NCI-H2107 treated with DMSO at 0.1 percent for 48 hours (cell line): Measurements from ENCODE around the gene CLNK.

Experiments used
- DNase-seq: peaks from one replicate; lab custom pipeline; 2025; ENCODE audit not compliant: unreplicated experiment; lab: John Stamatoyannopoulos, UW

CLNK gene, protein sequence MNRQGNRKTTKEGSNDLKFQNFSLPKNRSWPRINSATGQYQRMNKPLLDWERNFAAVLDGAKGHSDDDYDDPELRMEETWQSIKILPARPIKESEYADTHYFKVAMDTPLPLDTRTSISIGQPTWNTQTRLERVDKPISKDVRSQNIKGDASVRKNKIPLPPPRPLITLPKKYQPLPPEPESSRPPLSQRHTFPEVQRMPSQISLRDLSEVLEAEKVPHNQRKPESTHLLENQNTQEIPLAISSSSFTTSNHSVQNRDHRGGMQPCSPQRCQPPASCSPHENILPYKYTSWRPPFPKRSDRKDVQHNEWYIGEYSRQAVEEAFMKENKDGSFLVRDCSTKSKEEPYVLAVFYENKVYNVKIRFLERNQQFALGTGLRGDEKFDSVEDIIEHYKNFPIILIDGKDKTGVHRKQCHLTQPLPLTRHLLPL

GRCh38 chr4:10684631-10685030 lies at the start of gene CLNK:
CLNK (minus strand) TSS chr4:10684768; CDS start chr4:10667869, 16,899 bp downstream.
- no peak for DNase-seq

GRCh38 chr4:10733481-10734062 lies 49.0 kb upstream of the CLNK start:
- no peak for DNase-seq

DNA sequence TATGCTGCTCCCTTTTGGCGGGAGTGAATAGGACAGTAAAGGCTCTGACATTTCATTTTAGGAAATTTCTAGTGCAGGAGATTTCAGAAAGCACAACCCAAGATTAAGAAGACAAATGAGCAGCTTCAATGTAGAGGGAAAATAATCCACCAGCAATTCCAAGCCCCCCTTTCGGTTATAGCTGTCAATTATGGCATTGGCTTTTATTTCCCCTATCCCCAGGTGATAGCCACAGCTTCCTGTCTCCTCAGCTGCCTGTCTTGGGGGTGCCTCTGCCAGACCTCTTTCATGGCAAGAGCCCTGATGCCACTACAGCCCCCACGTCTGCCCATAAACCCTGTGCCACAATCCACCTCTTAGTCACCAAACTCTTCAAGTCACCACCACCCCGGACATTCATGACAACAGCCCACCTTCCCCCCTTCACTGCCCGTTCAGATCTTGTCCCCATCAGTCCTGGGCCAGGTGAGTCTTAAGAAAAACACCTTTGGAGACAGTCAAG lies 48.4 kb upstream of the CLNK start:
- no peak for DNase-seq

- no peak for DNase-seq
Observed at GRCh38 chr4:10732235-10732913, 47.8 kb upstream of the CLNK start.

DNA sequence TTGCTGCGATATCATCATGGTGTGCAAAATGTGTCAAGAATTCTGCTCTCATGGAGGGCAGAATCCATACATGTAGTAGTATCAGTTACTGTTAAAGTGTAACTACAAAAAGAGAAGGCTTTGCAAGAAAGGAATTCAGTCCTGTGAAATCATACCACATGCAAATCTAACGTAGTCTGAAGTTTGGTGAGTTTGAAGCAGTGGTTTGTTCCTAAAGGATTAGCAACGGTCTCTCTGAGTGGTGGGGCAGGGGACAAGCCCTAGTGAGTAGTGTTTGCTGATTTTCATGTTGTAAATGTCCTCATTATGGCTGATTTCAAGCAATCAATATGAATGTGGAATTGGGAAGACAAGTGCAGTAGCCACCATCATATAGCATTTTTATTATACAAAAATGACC lies 47.1 kb upstream of the CLNK start:
- DNase-seq = no peak

- no peak for DNase-seq
Observed at GRCh38 chr4:10731162-10731561, 46.6 kb upstream of the CLNK start.

DNA sequence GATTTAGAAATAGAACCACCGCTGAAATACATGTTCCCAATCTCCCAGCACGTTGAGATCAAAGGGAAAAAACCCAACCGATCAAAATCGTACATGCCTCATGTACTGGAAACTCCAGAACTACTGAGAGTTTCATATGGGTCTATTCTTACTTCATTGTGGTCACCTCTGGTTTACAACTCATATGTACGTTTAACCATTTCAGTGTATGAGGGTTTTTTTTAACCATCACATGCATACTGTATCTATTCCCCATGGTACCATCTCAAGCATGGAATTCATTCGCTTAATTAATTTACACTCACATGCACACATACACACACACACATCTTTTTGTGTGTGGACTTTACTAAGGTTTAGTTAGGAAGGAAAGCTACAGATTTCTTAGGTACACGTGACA lies 46.0 kb upstream of the CLNK start:
- no peak for DNase-seq

DNA sequence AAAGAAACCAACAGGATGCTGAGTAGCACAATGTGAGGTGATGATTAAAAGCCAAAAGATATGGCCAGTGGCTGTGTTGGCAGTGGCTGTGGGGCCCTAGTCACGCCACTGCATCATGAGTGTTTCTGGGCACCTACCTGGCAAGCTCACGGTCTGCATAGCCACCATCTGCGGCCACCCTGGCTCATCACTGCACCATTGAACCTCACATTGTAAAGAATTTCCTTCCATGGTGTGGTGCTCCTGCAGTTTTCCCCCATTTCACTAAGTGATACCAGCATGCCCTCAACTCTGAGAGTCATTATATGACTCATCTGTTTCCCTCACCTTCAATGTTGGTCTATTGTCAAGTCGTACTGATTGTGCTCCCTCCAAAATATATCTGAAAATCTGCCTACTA lies 45.5 kb upstream of the CLNK start:
- no peak for DNase-seq

- DNase-seq = no peak
Observed at GRCh38 chr4:10729366-10729765, 44.8 kb upstream of the CLNK start.

DNA sequence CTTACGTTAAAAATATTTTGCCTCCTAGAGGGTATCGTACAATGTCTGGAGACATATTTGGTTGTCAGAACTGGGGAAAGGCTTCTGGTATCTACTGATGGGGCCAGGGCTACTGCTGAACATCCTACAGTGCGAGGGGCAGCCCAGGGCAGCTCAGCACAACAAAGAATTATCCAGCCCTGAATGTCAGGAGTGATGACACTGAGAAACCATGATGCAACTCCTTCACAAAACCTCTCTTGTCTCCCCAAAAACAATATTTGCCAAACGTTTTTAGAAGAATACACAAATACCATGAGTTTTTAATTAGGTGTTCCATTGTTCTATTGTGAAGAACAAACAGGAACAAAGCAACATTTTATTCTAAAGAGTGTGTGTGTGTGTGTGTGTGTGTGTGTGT lies 43.4 kb upstream of the CLNK start:
- DNase-seq = no peak

GRCh38 chr4:10727140-10727880 lies 42.7 kb upstream of the CLNK start:
- DNase-seq = no peak

DNA sequence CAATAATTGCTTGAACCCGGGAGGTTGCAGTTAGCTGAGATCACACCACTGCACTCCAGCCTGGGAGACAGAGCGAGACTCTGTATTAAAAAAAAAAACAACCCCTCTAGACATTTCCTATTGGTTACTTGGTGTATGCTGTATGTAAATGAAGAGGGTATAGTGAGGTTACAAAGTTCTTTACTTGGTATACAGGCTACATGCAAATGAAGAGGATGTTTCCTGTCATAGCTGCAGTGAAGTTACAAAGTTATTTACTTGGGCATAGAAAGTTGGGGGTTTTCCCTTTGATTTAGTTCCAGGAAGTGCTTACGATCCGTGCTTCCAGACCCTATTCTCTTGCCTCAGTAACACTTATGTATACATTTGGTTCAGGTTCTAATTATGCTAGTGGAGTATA lies 38.4 kb upstream of the CLNK start:
- no peak for DNase-seq

DNA sequence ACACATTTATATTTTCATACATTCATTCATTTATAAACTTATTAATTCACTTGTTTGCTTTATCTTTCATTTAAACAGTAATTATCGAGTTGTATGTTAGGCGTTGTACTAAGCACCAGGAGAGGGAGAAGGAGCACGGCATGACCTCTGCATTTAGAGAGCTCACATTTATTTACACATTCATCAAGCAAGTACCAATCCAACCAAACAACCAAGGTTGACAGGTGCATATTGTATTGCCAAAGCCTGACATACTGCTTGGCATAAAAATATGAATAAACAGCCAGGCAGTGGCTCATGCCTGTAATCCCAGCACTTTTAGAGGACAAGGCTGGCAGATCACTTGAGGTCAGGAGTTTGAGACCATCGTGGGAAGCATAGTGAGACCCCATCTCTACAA lies 37.0 kb upstream of the CLNK start:
- peak; percentile 48 for DNase-seq

DNA sequence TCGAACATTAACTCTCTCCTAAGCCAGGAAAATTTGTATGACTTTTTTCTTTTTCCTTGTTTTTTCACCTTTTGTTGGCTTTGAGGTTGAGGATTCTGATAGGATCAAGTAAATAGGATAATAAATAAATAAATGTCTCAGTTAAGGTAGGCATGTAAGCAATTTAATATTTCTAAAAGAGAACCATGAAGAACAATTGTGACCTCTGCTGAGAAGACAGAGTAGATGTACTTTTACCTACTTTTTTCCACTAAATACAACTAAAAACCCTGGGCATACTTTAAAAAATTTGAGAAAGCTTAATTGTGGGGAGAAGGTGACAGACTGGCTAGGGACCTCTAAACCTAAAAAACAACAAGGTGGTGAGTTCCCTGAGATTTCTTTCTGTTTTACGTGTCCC lies 31.6 kb upstream of the CLNK start:
- DNase-seq = no peak

DNA sequence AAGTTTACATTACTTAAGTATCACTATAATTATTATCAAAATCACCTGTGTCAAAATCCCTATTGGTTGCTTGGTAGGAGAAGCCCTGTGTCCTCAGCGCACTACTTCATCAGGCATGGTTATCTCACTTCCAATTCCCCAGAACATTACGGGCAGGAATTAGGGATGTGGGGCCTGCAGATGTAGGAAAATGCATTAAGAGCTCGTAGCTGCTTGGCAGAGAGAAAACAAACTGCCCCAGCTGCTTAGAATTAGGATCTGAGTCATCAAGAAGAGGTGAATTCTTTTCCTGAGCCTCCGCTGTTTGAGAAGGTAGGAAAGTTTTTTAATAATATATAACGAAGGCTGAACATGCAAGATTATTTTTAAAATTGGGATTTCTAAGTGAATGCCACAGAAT lies 31.1 kb upstream of the CLNK start:
- DNase-seq = no peak

GRCh38 chr4:10715135-10715534 lies 30.6 kb upstream of the CLNK start:
- no peak for DNase-seq

DNA sequence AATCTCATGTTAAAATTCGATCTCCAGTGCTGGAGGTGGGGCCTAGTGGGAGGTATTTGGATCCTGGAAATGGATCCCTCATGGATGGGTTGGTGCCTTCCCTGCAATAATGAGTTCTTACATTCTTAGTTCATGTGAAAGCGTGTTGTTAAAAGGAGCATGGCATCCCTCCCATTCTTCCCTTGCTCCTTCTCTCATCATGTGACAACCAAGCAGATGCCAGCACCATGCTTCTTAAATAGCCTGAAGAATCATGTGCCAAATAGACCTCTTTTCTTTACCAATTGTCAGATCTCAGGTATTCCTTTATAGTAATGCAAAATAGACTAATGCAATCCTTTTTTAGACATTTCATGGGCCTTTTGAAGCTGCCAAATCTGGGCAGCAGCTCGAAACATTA lies 29.0 kb upstream of the CLNK start:
- DNase-seq = no peak

DNA sequence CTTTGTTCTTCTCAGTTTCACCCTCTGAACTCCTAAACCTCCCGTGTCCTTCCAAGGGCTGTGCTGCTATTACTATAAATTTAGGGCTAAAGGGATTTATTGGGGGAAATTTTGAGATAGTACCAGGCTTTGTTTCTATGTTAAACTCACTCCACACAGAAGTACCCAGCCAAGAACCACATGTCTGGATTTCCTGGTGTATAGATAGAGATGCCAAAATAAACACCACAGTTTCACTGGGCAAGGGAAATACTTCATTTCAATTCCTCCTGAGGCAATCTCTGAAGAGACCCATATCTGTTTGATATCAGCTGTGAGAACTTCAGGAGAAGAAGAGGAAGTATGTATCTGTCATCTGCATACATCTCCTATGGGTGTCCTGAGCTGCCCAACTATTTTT lies 21.7 kb upstream of the CLNK start:
- DNase-seq = no peak

DNA sequence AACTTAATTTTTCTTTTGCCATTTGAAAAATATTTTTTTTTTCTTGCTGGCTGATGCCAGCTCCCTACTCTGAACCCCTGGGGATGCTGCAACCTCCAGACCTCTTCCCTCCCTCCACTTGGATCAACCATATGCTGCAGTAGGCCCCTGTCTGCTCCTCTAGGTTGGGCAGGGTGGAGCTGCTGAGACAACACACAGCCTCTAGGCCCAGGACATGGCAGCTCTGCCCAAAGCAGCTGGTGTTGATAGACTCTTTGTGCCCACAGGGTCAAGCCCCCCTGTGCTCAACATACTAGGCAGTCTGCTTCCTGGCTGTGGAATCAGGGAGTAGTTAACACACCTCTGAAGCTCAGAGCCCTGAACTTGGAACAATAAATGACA lies 19.9 kb upstream of the CLNK start:
- no peak for DNase-seq

GRCh38 chr4:10703766-10704429 lies 19.3 kb upstream of the CLNK start:
- no peak for DNase-seq

DNA sequence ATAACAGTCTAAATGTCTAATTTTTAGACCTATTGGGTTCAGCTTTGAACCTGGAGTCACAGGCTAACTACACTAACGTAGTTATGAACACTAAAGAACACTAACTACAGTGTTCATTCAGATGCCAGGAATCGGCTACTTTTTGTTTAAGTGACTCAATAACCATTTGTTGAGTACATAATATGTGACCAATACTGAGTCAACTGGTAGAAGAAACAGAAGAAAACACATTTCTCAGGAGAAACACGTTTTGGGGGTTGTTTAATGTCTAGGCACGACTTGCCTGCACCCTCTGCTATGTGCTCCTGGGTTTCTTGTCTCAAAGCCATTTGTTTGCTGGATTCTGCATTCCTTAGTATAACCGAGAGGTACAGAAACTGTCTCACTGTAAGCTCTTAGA lies 18.6 kb upstream of the CLNK start:
- no peak for DNase-seq
